ENCODE measurements around the gene C1QBP.
"Not testable (repeated sequence)": the region's sequence is repeated elsewhere in the genome, so short reads cannot be mapped to it uniquely, and the experiment has no call there.

C1QBP gene
- 54.3 to 108 reads per million in 2 donors for total RNA-seq

GRCh38 chr17:5438716-5439445 is at the start of gene C1QBP:
Gene C1QBP (minus strand): TSS chr17:5439155. CDS start chr17:5439073, 82 bp downstream.
- peak; percentile 92 for DNase-seq

- no peak for DNase-seq
Measured at GRCh38 chr17:5488752-5489151, 49.8 kb upstream of the C1QBP start.

GRCh38 chr17:5486206-5487124 is 47.5 kb upstream of the C1QBP start, which contains the start of gene MIS12:
Gene MIS12 (plus strand): TSS chr17:5486566. CDS start chr17:5488863, 2,297 bp downstream.
- DNase-seq = peak; percentile 95

DNA sequence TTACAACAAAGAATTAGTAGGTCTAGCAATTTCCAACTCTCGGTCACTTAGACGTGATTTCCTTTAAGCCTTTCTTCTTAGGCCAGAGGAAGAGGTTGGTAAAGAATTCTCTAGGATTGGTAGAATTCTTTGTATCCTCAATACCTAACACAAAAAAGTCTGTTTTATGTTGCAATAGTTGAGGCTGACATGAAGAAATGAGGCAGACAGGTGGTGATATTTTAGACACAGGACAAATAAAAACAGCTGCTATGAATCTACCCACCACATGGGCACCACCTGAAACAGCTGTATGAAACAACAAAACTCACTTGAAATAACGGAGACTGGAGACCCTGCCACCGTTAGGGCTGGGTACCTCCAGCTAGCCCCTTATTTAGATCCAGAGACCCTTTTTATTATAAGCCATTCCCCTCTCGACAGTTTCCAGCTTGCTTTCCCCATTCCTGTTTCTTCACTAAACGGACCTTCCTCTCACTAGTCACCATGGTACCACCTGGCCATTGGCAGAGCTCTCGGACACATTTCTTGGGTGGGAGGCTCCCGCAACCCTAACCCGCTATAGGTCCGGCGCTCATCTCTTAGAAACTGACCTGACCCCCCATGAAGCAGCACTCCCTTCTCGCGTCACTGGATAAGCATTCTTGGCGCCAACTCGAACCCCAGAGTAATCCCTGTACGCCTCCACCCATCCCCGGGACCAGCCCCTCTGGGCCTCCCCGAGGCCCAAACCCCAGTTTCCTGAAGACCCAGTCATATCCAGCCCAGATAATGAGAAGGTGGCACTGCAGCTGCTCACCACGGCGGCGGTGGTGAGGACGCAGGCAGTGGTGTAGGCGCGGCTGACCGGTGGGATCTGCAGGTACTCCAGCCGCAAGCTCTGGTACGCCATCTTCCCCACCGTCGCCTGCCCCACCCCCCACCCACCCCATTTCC is 46.6 kb upstream of the C1QBP start, which contains the start of gene DERL2:
DERL2 (minus strand) TSS at position 909 of the 936 bp plus-strand sequence; CDS start at position 892, 17 bp downstream.
- no peak for DNase-seq

- DNase-seq = no peak
Measured at GRCh38 chr17:5481451-5481850, 42.5 kb upstream of the C1QBP start.

GRCh38 chr17:5480962-5481361 is 42.0 kb upstream of the C1QBP start:
- no peak for DNase-seq

GRCh38 chr17:5478992-5479391 is 40.0 kb upstream of the C1QBP start:
- no peak for DNase-seq

DNA sequence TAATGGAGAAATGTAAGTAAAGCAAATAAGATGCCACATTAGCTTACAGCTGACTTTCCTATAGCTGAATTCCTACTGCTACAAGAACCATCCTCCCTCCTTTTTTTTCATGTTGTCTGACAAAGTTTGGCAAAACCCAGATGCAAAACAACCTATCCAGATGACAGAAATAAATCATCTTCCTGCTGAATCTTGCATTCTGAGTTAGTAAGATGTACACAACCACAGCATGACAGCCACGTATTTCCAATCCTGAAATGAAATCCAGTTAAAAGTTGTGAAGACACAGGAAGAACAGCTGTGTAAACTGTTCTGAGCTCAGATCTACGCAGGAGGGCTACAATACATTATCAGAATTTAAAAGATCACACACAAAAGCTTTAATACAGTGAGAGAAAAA is 35.0 kb upstream of the C1QBP start:
- DNase-seq = no peak

- no peak for DNase-seq
Measured at GRCh38 chr17:5472511-5472910, 33.6 kb upstream of the C1QBP start.

DNA sequence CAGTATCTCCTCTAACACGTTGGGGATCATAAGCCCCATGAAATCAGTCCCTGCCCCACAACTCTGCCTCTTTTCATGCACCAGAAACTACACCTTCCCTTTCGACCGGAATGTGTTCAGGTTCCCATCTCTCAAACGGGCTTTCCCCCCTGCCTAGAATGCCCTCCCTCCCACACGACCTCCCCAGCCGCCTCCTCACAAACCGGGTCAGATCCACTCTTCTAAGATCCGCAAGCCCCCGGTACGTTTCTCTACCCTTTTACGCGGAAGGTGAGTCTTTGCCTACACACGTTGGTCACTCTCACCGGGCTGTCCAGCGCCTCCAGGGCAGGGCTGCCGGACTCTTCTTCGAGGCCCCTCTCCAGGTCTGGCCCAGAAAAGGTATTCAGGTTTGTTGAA is 29.1 kb upstream of the C1QBP start:
- no peak for DNase-seq

DNA sequence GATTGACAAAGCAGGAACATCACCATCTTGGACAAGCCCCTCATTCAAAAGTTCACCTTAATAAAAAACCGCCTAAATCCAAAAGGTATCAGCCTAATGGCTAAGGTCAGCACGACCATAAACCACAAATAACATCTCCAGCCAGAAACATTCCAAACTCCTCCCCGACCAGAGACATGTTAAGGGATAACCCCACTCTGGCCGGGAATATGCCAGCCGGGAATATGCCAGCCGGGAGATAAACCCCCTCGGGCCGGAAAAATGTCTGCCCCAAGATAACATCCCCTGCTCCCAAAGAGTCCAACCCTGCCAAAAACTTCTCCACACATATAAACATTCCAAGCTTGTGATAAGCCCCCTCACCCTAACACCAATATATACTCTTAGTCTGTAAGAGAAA is 28.5 kb upstream of the C1QBP start:
- no peak for DNase-seq

- DNase-seq = no peak
Measured at GRCh38 chr17:5466295-5466694, 27.3 kb upstream of the C1QBP start.

- no peak for DNase-seq
Measured at GRCh38 chr17:5464717-5465507, 26.0 kb upstream of the C1QBP start.

- DNase-seq = no peak
Measured at GRCh38 chr17:5446786-5447185, 7.8 kb upstream of the C1QBP start.

- DNase-seq = no peak
Measured at GRCh38 chr17:5444209-5444608, 5.3 kb upstream of the C1QBP start.

DNA sequence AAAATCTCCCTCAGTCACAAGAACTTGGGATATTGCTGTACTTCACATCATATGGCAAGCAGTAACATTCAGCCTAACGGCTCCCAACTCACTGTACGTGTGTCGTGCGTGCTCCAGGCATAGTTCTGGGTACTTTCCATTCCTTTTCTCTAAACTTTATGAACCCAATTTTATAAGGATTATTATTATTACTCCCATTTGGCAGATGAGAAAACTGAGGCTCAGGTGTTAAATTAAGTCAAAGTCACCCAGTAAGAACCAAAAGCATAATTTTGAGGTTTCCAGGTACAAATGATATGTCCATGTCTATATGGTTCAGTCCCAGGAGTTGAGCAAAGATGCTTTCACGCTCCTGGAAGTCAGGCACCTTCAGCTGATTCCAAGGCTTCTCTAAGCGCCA is 4.8 kb upstream of the C1QBP start:
- no peak for DNase-seq

DNA sequence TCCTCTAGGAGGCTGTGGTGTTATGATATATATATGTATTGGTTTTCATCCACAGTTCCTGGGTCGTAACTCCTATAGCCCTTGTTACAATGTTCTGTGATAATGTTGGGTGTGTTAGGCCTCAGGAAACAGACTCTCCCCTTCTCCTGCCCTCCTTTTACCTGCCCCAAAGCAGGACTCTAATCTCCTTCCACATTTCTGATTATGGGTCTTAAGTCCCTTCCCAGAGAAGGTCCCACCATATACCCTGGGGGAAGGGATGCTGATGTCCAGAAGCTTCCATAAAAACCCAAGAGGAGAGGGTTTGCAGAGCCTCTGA is 450 bp upstream of the C1QBP start:
- no peak for DNase-seq

DNA sequence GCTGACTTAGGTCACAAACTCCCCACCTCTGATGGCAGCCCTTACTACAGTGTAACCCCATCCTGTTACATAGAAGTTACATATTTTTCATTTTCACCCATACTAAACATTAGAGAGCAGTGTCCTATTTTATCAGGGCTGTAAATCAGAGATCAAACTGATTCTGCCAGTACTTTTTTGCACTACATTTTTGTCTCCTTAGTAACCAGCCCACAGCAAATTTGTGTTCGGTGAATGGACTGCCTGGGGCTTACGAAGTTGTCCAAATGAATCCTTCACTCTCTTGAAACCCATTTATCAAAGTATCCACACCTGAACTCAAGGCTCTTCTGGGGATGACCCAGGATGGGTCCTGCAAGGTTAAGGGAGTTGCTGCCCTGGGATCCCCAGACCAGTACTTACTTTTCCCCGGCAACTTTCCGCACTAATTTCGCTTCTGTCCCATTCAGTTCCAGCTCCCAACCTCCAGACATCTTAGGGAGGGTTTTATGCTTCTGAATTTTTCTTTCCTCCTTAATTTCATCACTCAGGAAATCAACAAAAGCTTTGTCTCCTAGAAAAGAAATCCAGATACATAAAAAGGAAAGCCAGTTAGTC is 1.1 kb downstream of the C1QBP start:
- DNase-seq = no peak

GRCh38 chr17:5435781-5436315 is 3.1 kb downstream of the C1QBP start:
- not testable (repeated sequence) for DNase-seq

GRCh38 chr17:5434984-5435383 is 4.0 kb downstream of the C1QBP start:
- DNase-seq = no peak

GRCh38 chr17:5431949-5432556 is 6.9 kb downstream of the C1QBP start:
- DNase-seq = no peak

Data from T-helper 9 cell (primary cell).